ENCODE data around the gene FZR1. TPM values are rescaled to one million over a fixed set of nuclear protein-coding genes. Genes with fewer than 3 reads are reported as not detected.

FZR1 gene
- total and polyA plus RNA-seq, 2 of the 4 experiments (the other 2 are of a cell fraction), result 21.5 to 47.8 TPM

DNA sequence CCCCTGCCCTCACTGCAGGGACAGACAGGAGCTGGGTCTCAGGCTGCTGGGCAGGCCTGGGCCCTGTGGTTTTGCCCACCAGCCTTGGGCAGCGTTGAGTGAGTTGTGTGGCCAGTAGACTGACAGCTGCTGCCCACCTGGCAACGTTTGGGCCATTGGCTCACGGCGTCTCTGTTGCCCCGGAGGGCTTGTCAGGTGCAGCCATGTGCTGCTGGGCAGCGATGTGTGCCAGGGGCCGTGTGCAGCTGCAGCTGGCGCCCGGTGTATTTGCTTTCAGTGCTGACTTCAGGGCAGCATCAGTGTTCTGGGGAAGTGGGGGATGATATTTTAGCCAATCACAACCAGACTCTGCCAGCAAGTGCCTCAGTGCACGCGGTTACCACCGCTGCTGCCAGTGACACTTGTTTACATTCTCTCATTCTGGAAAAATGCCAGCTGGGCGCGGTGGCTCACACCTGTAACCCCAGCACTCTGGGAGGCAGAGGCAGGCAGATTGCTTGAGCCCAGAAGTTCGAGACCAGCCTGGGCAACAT, 10.6 kb downstream of the FZR1 start:
- H2BK120ac ChIP-seq (ENCODE audit: low read depth, low read length), result no peak overlapping the region
- H3K4ac ChIP-seq (ENCODE audit: low read depth, low read length), result no peak overlapping the region
- no peak overlapping the region for H3K9ac ChIP-seq (ENCODE audit: low read depth, low read length)
- intact Hi-C loops (cut with micrococcal nuclease), result no loop called here
- no peaks in the 10 kb centered on the region for H3K27me3 ChIP-seq (ENCODE audit: control insufficient read depth, insufficient read depth, low read length)
- ChIA-PET POLR2A (ENCODE audit: unreplicated experiment) (no interaction called here), CTCF (interaction anchor here (0.9 kb wide), 1 partner anchor 28 kb away, joined by 3 read pairs; no protein-coding TSS in a partner anchor)
- ATAC-seq (ENCODE audit: low read depth), result no peak
- no peak overlapping the region for H3K18ac ChIP-seq (ENCODE audit: low read depth, low read length)
- H3K23ac ChIP-seq (ENCODE audit: low read depth, low read length), result no peak overlapping the region
- no peak overlapping the region for H2BK5ac ChIP-seq (ENCODE audit: low read depth, low read length, poor library complexity, severe bottlenecking)
- H3K79me1 ChIP-seq (ENCODE audit: low read depth in 1 of 2, low read length in 2 of 2), result peaks cover 12 to 97% of the 10 kb centered on the region in 2 experiments
- no peak overlapping the region for H3K27ac ChIP-seq (ENCODE audit: insufficient read depth, low read length)
- no peak overlapping the region for H4K91ac ChIP-seq (ENCODE audit: insufficient read depth, low read depth, low read length)
- H2BK20ac ChIP-seq (ENCODE audit: low read depth, low read length), result no peak overlapping the region
- WGBS, 2 experiments (ENCODE audit: extremely low coverage in 2 of 2, insufficient read length in 1 of 2), result 87% methylated on average over 7 of the region's 15 CpGs; no CpG with 5 or more reads in 1 of the 2 experiments
- no peak overlapping the region for H2BK15ac ChIP-seq (ENCODE audit: low read depth, low read length)
- in situ Hi-C loops (cut with MboI; ENCODE audit: low sequenced_read_pairs), result no loop called here
- no peak overlapping the region for H2AFZ ChIP-seq (replicated peaks; ENCODE audit: low read length, poor library complexity)
- H3K36me3 ChIP-seq (ENCODE audit: control insufficient read depth, insufficient read depth, low read length), result peaks cover 12% of the 10 kb centered on the region; the same call in 1 of the 2 replicates
- no peak overlapping the region for H3K4me3 ChIP-seq (ENCODE audit: insufficient read depth, low read depth, low read length)
- H4K8ac ChIP-seq (ENCODE audit: low read depth in 2 of 2, low read length in 2 of 2), result no peak overlapping the region
- no peaks in the 10 kb centered on the region for H3K9me3 ChIP-seq (ENCODE audit: control insufficient read depth, insufficient read depth, low read length)
- no TSS peak for BruUV-seq (replicated peaks)
- no peak overlapping the region for H3K56ac ChIP-seq (ENCODE audit: extremely low read depth, insufficient read depth, low read length)
- no peak for DNase-seq
- H2AK9ac ChIP-seq (replicated peaks; ENCODE audit: low read depth, low read length, poor library complexity), result no peak overlapping the region
- H3K14ac ChIP-seq (replicated peaks; ENCODE audit: low read depth, low read length), result no peak overlapping the region
- no peak overlapping the region for H3K4me2 ChIP-seq (ENCODE audit: low read depth, low read length)
- H2AK5ac ChIP-seq (ENCODE audit: low read depth, low read length), result no peak overlapping the region
- peaks cover 99% of the 10 kb centered on the region for H4K20me1 ChIP-seq (ENCODE audit: insufficient read depth, low read length)
- H3K9me1 ChIP-seq (ENCODE audit: insufficient read depth, low read length), result peaks cover 23% of the 10 kb centered on the region; the same call in 1 of the 2 replicates
- no peak for TF ChIP-seq MXI1 (IDR thresholded peaks at IDR 0.05; ENCODE audit: borderline replicate concordance, low read depth, low read length)
- no peak for TF ChIP-seq BHLHE40 (IDR thresholded peaks at IDR 0.05; ENCODE audit: low read depth, low read length)
- no peak for TF ChIP-seq FOS (IDR thresholded peaks at IDR 0.05; ENCODE audit: low read depth, low read length)
- no peak for TF ChIP-seq RFX5 (IDR thresholded peaks at IDR 0.05; ENCODE audit: low read depth, low read length)
- no peak for TF ChIP-seq POLR2A (IDR thresholded peaks at IDR 0.05; ENCODE audit: low read depth, low read length)
- TF ChIP-seq MAFK (IDR thresholded peaks at IDR 0.05; ENCODE audit: low read depth, low read length), result no peak
- TF ChIP-seq NFE2L2 (IDR thresholded peaks at IDR 0.05; ENCODE audit: low read depth, low read length), result no peak
- TF ChIP-seq CEBPB (IDR thresholded peaks at IDR 0.05; ENCODE audit: low read depth, low read length), result no peak
- TF ChIP-seq RCOR1 (IDR thresholded peaks at IDR 0.05; ENCODE audit: insufficient replicate concordance, low read length), result no peak
- TF ChIP-seq, protein P1, sequence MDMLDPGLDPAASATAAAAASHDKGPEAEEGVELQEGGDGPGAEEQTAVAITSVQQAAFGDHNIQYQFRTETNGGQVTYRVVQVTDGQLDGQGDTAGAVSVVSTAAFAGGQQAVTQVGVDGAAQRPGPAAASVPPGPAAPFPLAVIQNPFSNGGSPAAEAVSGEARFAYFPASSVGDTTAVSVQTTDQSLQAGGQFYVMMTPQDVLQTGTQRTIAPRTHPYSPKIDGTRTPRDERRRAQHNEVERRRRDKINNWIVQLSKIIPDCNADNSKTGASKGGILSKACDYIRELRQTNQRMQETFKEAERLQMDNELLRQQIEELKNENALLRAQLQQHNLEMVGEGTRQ (IDR thresholded peaks at IDR 0.05; ENCODE audit: low read depth, low read length), result no peak
- no peak for TF ChIP-seq SMC3 (IDR thresholded peaks at IDR 0.05; ENCODE audit: low read depth, low read length)
- TF ChIP-seq, protein P2, sequence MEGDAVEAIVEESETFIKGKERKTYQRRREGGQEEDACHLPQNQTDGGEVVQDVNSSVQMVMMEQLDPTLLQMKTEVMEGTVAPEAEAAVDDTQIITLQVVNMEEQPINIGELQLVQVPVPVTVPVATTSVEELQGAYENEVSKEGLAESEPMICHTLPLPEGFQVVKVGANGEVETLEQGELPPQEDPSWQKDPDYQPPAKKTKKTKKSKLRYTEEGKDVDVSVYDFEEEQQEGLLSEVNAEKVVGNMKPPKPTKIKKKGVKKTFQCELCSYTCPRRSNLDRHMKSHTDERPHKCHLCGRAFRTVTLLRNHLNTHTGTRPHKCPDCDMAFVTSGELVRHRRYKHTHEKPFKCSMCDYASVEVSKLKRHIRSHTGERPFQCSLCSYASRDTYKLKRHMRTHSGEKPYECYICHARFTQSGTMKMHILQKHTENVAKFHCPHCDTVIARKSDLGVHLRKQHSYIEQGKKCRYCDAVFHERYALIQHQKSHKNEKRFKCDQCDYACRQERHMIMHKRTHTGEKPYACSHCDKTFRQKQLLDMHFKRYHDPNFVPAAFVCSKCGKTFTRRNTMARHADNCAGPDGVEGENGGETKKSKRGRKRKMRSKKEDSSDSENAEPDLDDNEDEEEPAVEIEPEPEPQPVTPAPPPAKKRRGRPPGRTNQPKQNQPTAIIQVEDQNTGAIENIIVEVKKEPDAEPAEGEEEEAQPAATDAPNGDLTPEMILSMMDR (conservative IDR thresholded peaks at IDR 0.05; ENCODE audit: low read depth, low read length), result no peak
- TF ChIP-seq, protein P3, sequence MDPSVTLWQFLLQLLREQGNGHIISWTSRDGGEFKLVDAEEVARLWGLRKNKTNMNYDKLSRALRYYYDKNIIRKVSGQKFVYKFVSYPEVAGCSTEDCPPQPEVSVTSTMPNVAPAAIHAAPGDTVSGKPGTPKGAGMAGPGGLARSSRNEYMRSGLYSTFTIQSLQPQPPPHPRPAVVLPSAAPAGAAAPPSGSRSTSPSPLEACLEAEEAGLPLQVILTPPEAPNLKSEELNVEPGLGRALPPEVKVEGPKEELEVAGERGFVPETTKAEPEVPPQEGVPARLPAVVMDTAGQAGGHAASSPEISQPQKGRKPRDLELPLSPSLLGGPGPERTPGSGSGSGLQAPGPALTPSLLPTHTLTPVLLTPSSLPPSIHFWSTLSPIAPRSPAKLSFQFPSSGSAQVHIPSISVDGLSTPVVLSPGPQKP (IDR thresholded peaks at IDR 0.05; ENCODE audit: borderline replicate concordance, low read depth, low read length), result no peak
- TF ChIP-seq CHD1 (IDR thresholded peaks at IDR 0.05; ENCODE audit: low read depth, low read length), result no peak
- H4K5ac ChIP-seq (ENCODE audit: low read depth, low read length), result no peak overlapping the region
- peaks cover 13% of the 10 kb centered on the region for H3K4me1 ChIP-seq (ENCODE audit: control insufficient read depth, insufficient read depth, low read length)
- dilution Hi-C loops (cut with HindIII; ENCODE audit: low sequenced_read_pairs, unreplicated experiment), result no loop called here

Measured in IMR-90 (cell line).